Measurements from ENCODE around the gene BAK1. TPM values are rescaled to one million over a fixed set of nuclear protein-coding genes. Genes with fewer than 3 reads are reported as not detected.
"Not testable (repeated sequence)": the region's sequence is repeated elsewhere in the genome, so short reads cannot be mapped to it uniquely, and the experiment has no call there.

The BAK1 gene
- total RNA-seq, 1 donor from 2014 or later, result 23.9 TPM

DNA sequence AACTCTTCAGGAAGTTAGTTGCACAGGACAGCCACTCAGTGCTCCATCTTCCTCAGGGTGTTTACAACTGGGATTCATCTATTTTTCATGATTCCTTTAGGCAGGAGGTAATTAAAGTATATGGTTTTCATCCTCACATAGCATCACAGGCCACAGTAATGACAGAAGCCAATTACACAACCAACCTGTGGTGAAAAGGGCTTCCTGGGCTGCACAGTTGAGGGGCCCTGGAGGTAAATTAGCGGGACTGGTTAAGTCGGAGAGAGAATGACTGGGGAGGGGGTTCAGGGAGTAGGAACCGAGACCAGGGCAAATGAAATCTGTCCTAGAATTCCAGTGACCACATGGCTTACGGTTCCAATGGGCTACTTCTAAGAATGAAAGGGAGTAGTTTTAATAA is 37.0 kb downstream of the BAK1 start:
- TF ChIP-seq CTCF (IDR thresholded peaks at IDR 0.05; ENCODE audit: insufficient read depth, low read length, poor library complexity, severe bottlenecking), result no peak
- no peak for DNase-seq (ENCODE audit: low read depth)
- no peaks in the 10 kb centered on the region for H3K36me3 ChIP-seq (ENCODE audit: control insufficient read depth, insufficient read depth, low read length)

GRCh38 chr6:33540768-33541167 is 39.3 kb downstream of the BAK1 start:
- H3K4me3 ChIP-seq (ENCODE audit: low read depth, low read length), result no peak overlapping the region
- H3K36me3 ChIP-seq (ENCODE audit: control insufficient read depth, insufficient read depth, low read length), result no peaks in the 10 kb centered on the region
- no peak for DNase-seq (ENCODE audit: low read depth)
- no peaks in the 10 kb centered on the region for H3K27me3 ChIP-seq (ENCODE audit: control insufficient read depth, insufficient read depth, low read length)
- no peak for TF ChIP-seq CTCF (IDR thresholded peaks at IDR 0.05; ENCODE audit: insufficient read depth, low read length, poor library complexity, severe bottlenecking)

More for the DNA sequence above, 37.0 kb downstream of the BAK1 start:
- Histone ChIP-seq H3K27me3 (ENCODE audit: control insufficient read depth, insufficient read depth, low read length) (no peaks in the 10 kb centered on the region), H3K4me3 (ENCODE audit: low read depth, low read length) (no peak overlapping the region)

GRCh38 chr6:33534702-33535101 is 45.4 kb downstream of the BAK1 start:
- no peak for TF ChIP-seq CTCF (IDR thresholded peaks at IDR 0.05; ENCODE audit: insufficient read depth, low read length, poor library complexity, severe bottlenecking)
- DNase-seq (ENCODE audit: low read depth), result no peak
- Histone ChIP-seq H3K36me3 (ENCODE audit: control insufficient read depth, insufficient read depth, low read length) (no peaks in the 10 kb centered on the region), H3K27me3 (ENCODE audit: control insufficient read depth, insufficient read depth, low read length) (no peaks in the 10 kb centered on the region), H3K4me3 (ENCODE audit: low read depth, low read length) (no peak overlapping the region)

DNA sequence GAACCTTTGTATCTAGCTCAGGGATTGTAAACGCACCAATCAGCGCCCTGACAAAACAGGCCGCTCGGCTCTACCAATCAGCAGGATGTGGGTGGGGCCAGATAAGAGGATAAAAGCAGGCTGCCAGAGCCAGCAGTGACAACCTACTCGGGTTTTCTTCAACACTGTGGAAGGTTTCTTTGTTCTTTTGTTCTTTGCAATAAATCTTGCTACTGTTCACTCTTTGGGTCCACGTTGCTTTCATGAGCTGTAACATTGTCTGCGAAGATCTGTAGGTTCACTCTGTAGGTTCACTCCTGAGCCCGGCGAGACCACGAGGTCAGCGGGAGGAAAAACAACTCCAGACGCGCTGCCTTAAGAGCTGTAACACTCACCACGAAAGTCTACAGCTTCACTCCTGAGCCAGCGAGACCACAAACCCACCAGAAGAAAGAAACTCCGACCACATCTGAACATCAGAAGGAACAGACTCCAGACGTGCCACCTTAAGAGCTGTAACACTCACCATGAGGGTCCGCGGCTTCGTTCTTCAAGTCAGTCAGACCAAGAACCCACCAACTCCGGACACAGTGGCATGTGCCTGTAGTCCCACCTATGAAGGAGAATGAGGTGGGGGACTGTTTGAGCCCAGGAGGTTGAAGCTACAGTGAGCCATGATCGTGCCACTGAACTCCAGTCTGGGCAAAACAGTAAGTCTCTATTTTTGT is 46.8 kb downstream of the BAK1 start:
- H3K36me3 ChIP-seq (ENCODE audit: control insufficient read depth, insufficient read depth, low read length); DNase-seq (ENCODE audit: low read depth); H3K27me3 ChIP-seq (ENCODE audit: control insufficient read depth, insufficient read depth, low read length); H3K4me3 ChIP-seq (ENCODE audit: low read depth, low read length): not testable (repeated sequence)

DNA sequence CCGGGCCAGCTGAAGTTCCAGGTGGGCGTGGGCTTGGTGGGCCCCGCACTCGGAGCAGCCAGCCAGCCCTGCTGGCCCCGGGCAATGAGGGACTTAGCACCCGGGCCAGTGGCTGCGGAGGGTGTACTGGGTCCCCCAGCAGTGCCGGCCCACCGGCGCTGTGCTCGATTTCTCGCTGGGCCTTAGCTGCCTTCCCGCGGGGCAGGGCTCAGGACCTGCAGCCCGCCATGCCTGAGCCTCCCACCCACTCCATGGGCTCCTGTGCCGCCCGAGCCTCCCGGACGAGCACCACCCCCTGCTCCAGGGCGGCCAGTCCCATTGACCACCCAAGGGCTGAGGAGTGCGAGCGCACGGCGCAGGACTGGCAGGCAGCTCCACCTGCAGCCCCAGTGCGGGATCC is 47.6 kb downstream of the BAK1 start:
- DNase-seq (ENCODE audit: low read depth); H3K4me3 ChIP-seq (ENCODE audit: low read depth, low read length); H3K27me3 ChIP-seq (ENCODE audit: control insufficient read depth, insufficient read depth, low read length); H3K36me3 ChIP-seq (ENCODE audit: control insufficient read depth, insufficient read depth, low read length): not testable (repeated sequence)

DNA sequence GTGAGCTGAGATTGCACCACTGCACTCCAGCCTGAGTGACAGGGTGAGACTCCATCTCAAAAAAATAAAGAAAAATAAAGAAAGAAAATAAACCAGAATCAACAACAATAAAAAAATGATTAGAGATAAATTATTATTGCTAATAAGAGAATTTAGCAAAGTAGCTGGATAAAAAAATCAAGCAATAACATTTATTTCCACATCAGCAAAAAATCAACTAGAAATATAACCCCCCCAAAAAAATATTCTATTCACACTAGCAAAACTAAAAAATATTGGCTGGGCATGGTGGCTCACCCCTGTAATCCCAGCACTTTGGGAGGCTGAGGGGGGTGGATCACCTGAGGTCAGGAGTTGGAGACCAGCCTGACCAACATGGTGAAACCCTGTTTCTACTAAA is 49.5 kb downstream of the BAK1 start:
- not testable (repeated sequence) for H3K36me3 ChIP-seq (ENCODE audit: control insufficient read depth, insufficient read depth, low read length); DNase-seq (ENCODE audit: low read depth); H3K27me3 ChIP-seq (ENCODE audit: control insufficient read depth, insufficient read depth, low read length); H3K4me3 ChIP-seq (ENCODE audit: low read depth, low read length)

Other genes with a start within 250 kb of the BAK1 start
- gene KIFC1, start 188.5 kb downstream of the BAK1 start, total RNA-seq, result 8.4 and 10.3 TPM in 2 replicates
- gene PHF1, start 169.3 kb downstream of the BAK1 start, total RNA-seq, result 27.9 and 28.0 TPM in 2 replicates
- 226 and 227 TPM in 2 replicates for gene CUTA, start 162.2 kb downstream of the BAK1 start, total RNA-seq
- gene SYNGAP1, start 160.2 kb downstream of the BAK1 start, total RNA-seq, result 3.3 and 4.2 TPM in 2 replicates
- gene ZBTB9, start 125.7 kb downstream of the BAK1 start, total RNA-seq, result 7.4 and 7.6 TPM in 2 replicates
- gene ITPR3, start 41.0 kb upstream of the BAK1 start, total RNA-seq, result 147 and 176 TPM in 2 replicates
- gene UQCC2, start 131.4 kb upstream of the BAK1 start, total RNA-seq, result 32.0 and 38.4 TPM in 2 replicates
- gene IP6K3, start 166.6 kb upstream of the BAK1 start, total RNA-seq, result 0.29 and 1.6 TPM in 2 replicates
- gene LEMD2, start 208.9 kb upstream of the BAK1 start, total RNA-seq, result 78.0 and 80.6 TPM in 2 replicates
- gene MLN, start 223.7 kb upstream of the BAK1 start, total RNA-seq, result not detected in 2 replicates

All from kidney epithelial cell (primary cell).